ENCODE data around the gene CCL7.

GRCh38 chr17:34306466-34306865 lies 36.4 kb downstream of the CCL7 start:
- TF ChIP-seq POLR2AphosphoS5 (IDR thresholded peaks at IDR 0.05; ENCODE audit: low read depth, low read length) (no peak), CTCF (IDR thresholded peaks at IDR 0.05) (peak; percentile 35)
